ENCODE results near the gene IFNG-AS1.

The IFNG-AS1 gene

DNA sequence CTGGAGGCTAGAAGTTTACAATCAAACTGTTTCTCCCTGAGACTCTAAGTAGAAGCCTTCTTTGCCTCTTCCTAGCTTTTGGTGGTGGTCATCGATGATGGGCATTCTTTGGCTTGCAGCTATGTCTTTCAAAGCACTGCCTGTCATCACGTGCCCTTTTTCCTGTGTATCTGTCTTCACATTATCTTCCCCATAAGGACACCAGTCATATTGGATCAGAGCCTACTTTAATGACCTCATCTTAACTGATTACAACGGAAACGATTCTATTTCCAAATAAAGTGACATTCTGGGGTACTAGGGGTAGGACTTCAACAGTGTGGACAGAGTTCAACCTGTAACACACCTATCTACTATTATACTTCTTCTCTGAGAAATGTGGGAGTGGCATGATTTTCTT is 31.1 kb upstream of the IFNG-AS1 start:
- Histone ChIP-seq H2BK12ac (ENCODE audit: low read length) (no peak overlapping the region), H3K27me3 (ENCODE audit: insufficient read depth, low read length) (no peaks in the 10 kb centered on the region), H2AK5ac (ENCODE audit: low read length) (no peak overlapping the region), H2BK5ac (ENCODE audit: low read depth, low read length, poor library complexity) (no peak overlapping the region), H3K23ac (ENCODE audit: low read length) (no peak overlapping the region), H3K36me3 (ENCODE audit: control insufficient read depth in 1 of 2, insufficient read depth in 2 of 2, low read length in 2 of 2) (no peaks in the 10 kb centered on the region), H3K4me2 (ENCODE audit: low read length) (no peak overlapping the region), H3K4me1 (ENCODE audit: control insufficient read depth in 1 of 2, insufficient read depth in 2 of 2, low read length in 2 of 2) (no peaks in the 10 kb centered on the region), H4K12ac (ENCODE audit: low read depth, low read length) (no peak overlapping the region), H3K4me3 (ENCODE audit: low read depth, low read length) (no peak overlapping the region), H3K27ac (ENCODE audit: low read depth, low read length) (no peak overlapping the region), H3K4ac (ENCODE audit: low read depth, low read length) (no peak overlapping the region), H2AFZ (ENCODE audit: insufficient read depth, low read length, poor library complexity) (no peak overlapping the region), H3K79me1 (ENCODE audit: low read length) (no peaks in the 10 kb centered on the region), H3K18ac (ENCODE audit: low read length) (no peak overlapping the region), H2BK120ac (ENCODE audit: insufficient read depth, low read length, poor library complexity) (no peak overlapping the region), H4K8ac (ENCODE audit: low read depth, low read length) (no peak overlapping the region), H4K91ac (ENCODE audit: low read depth, low read length) (no peak overlapping the region), H3K14ac (ENCODE audit: low read length) (no peak overlapping the region), H3K9me3 (ENCODE audit: insufficient read depth, low read depth, low read length) (no peaks in the 10 kb centered on the region), H3K9ac (ENCODE audit: low read length) (no peak overlapping the region), H3K79me2 (ENCODE audit: control insufficient read depth, insufficient read depth, low read length, poor library complexity) (no peaks in the 10 kb centered on the region)
- DNase-seq: no peak
- WGBS (ENCODE audit: extremely low coverage, insufficient coverage, insufficient read length): no CpG with 5 or more reads among the region's 4 CpGs

- no peaks in the 10 kb centered on the region for H3K27me3 ChIP-seq (ENCODE audit: insufficient read depth, low read length)
- H3K4me1 ChIP-seq (ENCODE audit: control insufficient read depth in 1 of 2, insufficient read depth in 2 of 2, low read length in 2 of 2): no peaks in the 10 kb centered on the region
- H4K91ac ChIP-seq (ENCODE audit: low read depth, low read length): no peak overlapping the region
- H2BK120ac ChIP-seq (ENCODE audit: insufficient read depth, low read length, poor library complexity): no peak overlapping the region
- H3K18ac ChIP-seq (ENCODE audit: low read length): no peak overlapping the region
- H3K36me3 ChIP-seq (ENCODE audit: control insufficient read depth in 1 of 2, insufficient read depth in 2 of 2, low read length in 2 of 2): no peaks in the 10 kb centered on the region
- H3K4me3 ChIP-seq (ENCODE audit: low read depth, low read length): no peak overlapping the region
- H3K4ac ChIP-seq (ENCODE audit: low read depth, low read length): no peak overlapping the region
- H2BK12ac ChIP-seq (ENCODE audit: low read length): no peak overlapping the region
- H3K23ac ChIP-seq (ENCODE audit: low read length): no peak overlapping the region
- no peak overlapping the region for H3K27ac ChIP-seq (ENCODE audit: low read depth, low read length)
- H2BK5ac ChIP-seq (ENCODE audit: low read depth, low read length, poor library complexity): no peak overlapping the region
- H2AFZ ChIP-seq (ENCODE audit: insufficient read depth, low read length, poor library complexity): no peak overlapping the region
- H3K79me2 ChIP-seq (ENCODE audit: control insufficient read depth, insufficient read depth, low read length, poor library complexity): no peaks in the 10 kb centered on the region
- no CpG with 5 or more reads among the region's 1 CpG for WGBS (ENCODE audit: extremely low coverage, insufficient coverage, insufficient read length)
- no peak overlapping the region for H3K4me2 ChIP-seq (ENCODE audit: low read length)
- H2AK5ac ChIP-seq (ENCODE audit: low read length): no peak overlapping the region
- H4K12ac ChIP-seq (ENCODE audit: low read depth, low read length): no peak overlapping the region
- H3K79me1 ChIP-seq (ENCODE audit: low read length): no peaks in the 10 kb centered on the region
- H3K9me3 ChIP-seq (ENCODE audit: insufficient read depth, low read depth, low read length): no peaks in the 10 kb centered on the region
- H4K8ac ChIP-seq (ENCODE audit: low read depth, low read length): no peak overlapping the region
- DNase-seq: no peak
- H3K14ac ChIP-seq (ENCODE audit: low read length): no peak overlapping the region
- no peak overlapping the region for H3K9ac ChIP-seq (ENCODE audit: low read length)
These were observed 24.8 kb upstream of the IFNG-AS1 start for GRCh38 chr12:67964456-67964855.

DNA sequence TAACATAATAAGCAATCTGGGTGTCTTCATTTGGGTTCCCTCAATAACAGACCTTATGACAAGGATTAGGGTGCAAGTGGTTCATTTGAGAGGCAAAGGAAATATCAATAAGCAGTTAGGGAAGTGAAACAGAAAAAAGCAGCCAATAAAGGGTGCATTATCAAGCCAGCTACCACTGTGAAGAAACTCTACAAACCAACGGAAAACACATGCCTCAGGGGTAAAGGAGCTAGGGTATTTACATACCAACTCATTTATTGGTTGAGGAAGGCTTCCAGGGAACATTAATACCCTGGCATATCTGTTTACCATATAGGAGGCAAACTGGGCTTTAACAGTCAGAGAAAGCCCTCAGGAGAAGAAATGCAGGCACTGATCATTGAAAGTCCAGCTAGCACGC is 22.7 kb upstream of the IFNG-AS1 start:
- Histone ChIP-seq H4K8ac (ENCODE audit: low read depth, low read length) (no peak overlapping the region), H2BK5ac (ENCODE audit: low read depth, low read length, poor library complexity) (no peak overlapping the region), H2BK120ac (ENCODE audit: insufficient read depth, low read length, poor library complexity) (no peak overlapping the region), H2AFZ (ENCODE audit: insufficient read depth, low read length, poor library complexity) (no peak overlapping the region), H3K18ac (ENCODE audit: low read length) (no peak overlapping the region), H3K27me3 (ENCODE audit: insufficient read depth, low read length) (no peaks in the 10 kb centered on the region), H3K14ac (ENCODE audit: low read length) (no peak overlapping the region), H3K4me3 (ENCODE audit: low read depth, low read length) (no peak overlapping the region), H3K27ac (ENCODE audit: low read depth, low read length) (no peak overlapping the region), H3K36me3 (ENCODE audit: control insufficient read depth in 1 of 2, insufficient read depth in 2 of 2, low read length in 2 of 2) (no peaks in the 10 kb centered on the region), H4K12ac (ENCODE audit: low read depth, low read length) (no peak overlapping the region), H3K4ac (ENCODE audit: low read depth, low read length) (no peak overlapping the region), H3K4me1 (ENCODE audit: control insufficient read depth in 1 of 2, insufficient read depth in 2 of 2, low read length in 2 of 2) (no peaks in the 10 kb centered on the region), H2AK5ac (ENCODE audit: low read length) (no peak overlapping the region), H2BK12ac (ENCODE audit: low read length) (no peak overlapping the region), H3K4me2 (ENCODE audit: low read length) (no peak overlapping the region), H3K9ac (ENCODE audit: low read length) (no peak overlapping the region), H3K9me3 (ENCODE audit: insufficient read depth, low read depth, low read length) (no peaks in the 10 kb centered on the region), H4K91ac (ENCODE audit: low read depth, low read length) (no peak overlapping the region), H3K23ac (ENCODE audit: low read length) (no peak overlapping the region), H3K79me2 (ENCODE audit: control insufficient read depth, insufficient read depth, low read length, poor library complexity) (no peaks in the 10 kb centered on the region), H3K79me1 (ENCODE audit: low read length) (no peaks in the 10 kb centered on the region)
- no peak for DNase-seq
- WGBS (ENCODE audit: extremely low coverage, insufficient coverage, insufficient read length): no CpG with 5 or more reads among the region's 2 CpGs

DNA sequence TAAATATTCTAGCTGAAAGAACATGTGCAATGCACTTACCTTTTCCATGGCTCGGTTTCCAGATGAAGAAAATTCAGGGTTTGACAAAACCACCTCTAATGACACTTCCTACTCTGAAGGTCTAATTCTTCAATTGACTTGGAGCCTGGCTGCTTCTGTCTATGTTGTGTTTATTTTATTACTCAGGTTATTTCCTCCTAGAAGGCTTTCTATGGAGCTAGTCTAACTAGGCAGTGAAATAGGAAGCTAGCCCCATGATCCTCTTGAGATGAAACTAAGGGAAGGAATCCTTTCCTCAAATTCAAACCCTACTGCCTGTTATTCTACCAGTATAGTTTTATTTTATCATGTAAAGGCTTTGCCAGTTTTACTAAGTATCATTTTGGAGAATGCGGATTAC is 20.9 kb upstream of the IFNG-AS1 start:
- Histone ChIP-seq H2AK5ac (ENCODE audit: low read length) (no peak overlapping the region), H3K4me1 (ENCODE audit: control insufficient read depth in 1 of 2, insufficient read depth in 2 of 2, low read length in 2 of 2) (no peaks in the 10 kb centered on the region), H3K27ac (ENCODE audit: low read depth, low read length) (no peak overlapping the region), H3K4me3 (ENCODE audit: low read depth, low read length) (no peak overlapping the region), H3K79me1 (ENCODE audit: low read length) (no peaks in the 10 kb centered on the region), H3K36me3 (ENCODE audit: control insufficient read depth in 1 of 2, insufficient read depth in 2 of 2, low read length in 2 of 2) (no peaks in the 10 kb centered on the region), H3K4me2 (ENCODE audit: low read length) (no peak overlapping the region), H4K12ac (ENCODE audit: low read depth, low read length) (no peak overlapping the region), H2BK12ac (ENCODE audit: low read length) (no peak overlapping the region), H3K14ac (ENCODE audit: low read length) (no peak overlapping the region), H2BK5ac (ENCODE audit: low read depth, low read length, poor library complexity) (no peak overlapping the region), H3K27me3 (ENCODE audit: insufficient read depth, low read length) (no peaks in the 10 kb centered on the region), H3K79me2 (ENCODE audit: control insufficient read depth, insufficient read depth, low read length, poor library complexity) (no peaks in the 10 kb centered on the region), H3K4ac (ENCODE audit: low read depth, low read length) (no peak overlapping the region), H3K18ac (ENCODE audit: low read length) (no peak overlapping the region), H3K23ac (ENCODE audit: low read length) (no peak overlapping the region), H3K9me3 (ENCODE audit: insufficient read depth, low read depth, low read length) (no peaks in the 10 kb centered on the region), H4K91ac (ENCODE audit: low read depth, low read length) (no peak overlapping the region), H3K9ac (ENCODE audit: low read length) (no peak overlapping the region), H2BK120ac (ENCODE audit: insufficient read depth, low read length, poor library complexity) (no peak overlapping the region), H2AFZ (ENCODE audit: insufficient read depth, low read length, poor library complexity) (no peak overlapping the region), H4K8ac (ENCODE audit: low read depth, low read length) (no peak overlapping the region)
- WGBS (ENCODE audit: extremely low coverage, insufficient coverage, insufficient read length): no CpG with 5 or more reads among the region's 2 CpGs
- DNase-seq: no peak
